Esophagus squamous epithelium (tissue), 5 donors: ENCODE results near the gene CTDP1. TPM values are rescaled to one million over a fixed set of nuclear protein-coding genes. Genes with fewer than 3 reads are reported as not detected.

Experiments used
- DNase-seq: peaks from one replicate; lab custom pipeline; 2025; lab: John Stamatoyannopoulos, UW
- H3K27ac ChIP-seq, 4 donors: fragments of 200-600 bp; sonication (generic); one replicate each; pipeline ENCODE4 v1.5.1; 2016 to 2019; ENCODE audit warnings: mild to moderate bottlenecking in 1 of 4
- H3K27me3 ChIP-seq, 4 donors: fragments of 200-600 bp; sonication (generic); 1 replicate in 3 of 4; 2 replicates in 1 of 4; pipeline versions ENCODE4 v1.5.1 to v1.6.0; 2017 to 2021; ENCODE audit warnings: antibody characterized with exemption in 1 of 4
- H3K36me3 ChIP-seq, 3 donors: fragments of 200-600 bp; sonication (generic); one replicate each; pipeline ENCODE4 v1.5.1; 2016 to 2019
- H3K4me1 ChIP-seq, 3 donors: fragments of 200-600 bp; sonication (generic); one replicate each; pipeline ENCODE4 v1.5.1; 2017 to 2019
- H3K4me3 ChIP-seq, 4 donors: fragments of 200-600 bp; sonication (generic); 1 replicate in 3 of 4; 2 replicates in 1 of 4; pipeline ENCODE4 v1.5.1; 2016 to 2019; ENCODE audit warnings: mild to moderate bottlenecking in 2 of 4, moderate library complexity in 1 of 4
- H3K9me3 ChIP-seq, 3 donors: fragments of 200-600 bp; sonication (generic); one replicate each; pipeline ENCODE4 v1.5.1; 2016 to 2019
- CTCF ChIP-seq, 6 experiments: fragments of 450-650 bp in 4 of 6; fragments of 200-600 bp in 2 of 6; sonication (generic) in 2 of 6; IDR thresholded peaks; one replicate each; pipeline ENCODE4 v1.5.1; 2016 to 2019; ENCODE audit warnings: antibody characterized with exemption in 6 of 6, mild to moderate bottlenecking in 4 of 6, moderate library complexity in 4 of 6
- POLR2A ChIP-seq, 4 donors: fragments of 450-650 bp; IDR thresholded peaks; one replicate each; pipeline ENCODE4 v1.6.1; 2017; ENCODE audit warnings: antibody characterized with exemption in 4 of 4, mild to moderate bottlenecking in 4 of 4, moderate library complexity in 3 of 4
- WGBS, 2 donors: methylation state at CpG; one replicate each; pipeline ENCODE4 v1.1.5; 2018; 5-methylcytosine and 5-hydroxymethylcytosine counted together
- intact Hi-C: fragments of 100-400 bp; cut with DNase I; formaldehyde crosslinking; loops from one replicate; pipeline ENCODE4 v1.15.0; 2022
- total RNA-seq, 4 donors: library from RNA; depleted of rRNA; stranded (reverse); fragments of >200 nt; gene quantifications; one replicate each; pipeline ENCODE4 v1.1.0, GENCODE V29; 2016
- donor health status: DM: yes; HTN: yes; CAD: no.

CTDP1 gene
- total RNA-seq, 4 donors from 2014 or later, result 10.5 to 17.1 (median 15.5) TPM

GRCh38 chr18:79706658-79707057 lies 27.1 kb downstream of the CTDP1 start:
- Histone ChIP-seq H3K9me3 (no peaks in the 10 kb centered on the region), H3K4me3 (no peak overlapping the region), H3K4me1 (no peaks in the 10 kb centered on the region), H3K27me3 (no peaks in the 10 kb centered on the region), H3K36me3 (peaks cover 10 to 85% (median 18%) of the 10 kb centered on the region in 3 donors), H3K27ac (no peak overlapping the region)
- no peak for TF ChIP-seq CTCF (IDR thresholded peaks at IDR 0.05)
- no peak for DNase-seq
- intact Hi-C loops, result no loop called here
- WGBS, 2 donors, result 94 to 97% methylated on average over 13 to 15 of the region's 16 CpGs

GRCh38 chr18:79707239-79707638 lies 27.6 kb downstream of the CTDP1 start:
- no peak for DNase-seq
- Histone ChIP-seq H3K9me3 (no peaks in the 10 kb centered on the region), H3K27ac (no peak overlapping the region), H3K36me3 (peaks cover 10 to 91% (median 18%) of the 10 kb centered on the region in 3 donors), H3K27me3 (no peaks in the 10 kb centered on the region), H3K4me1 (no peaks in the 10 kb centered on the region), H3K4me3 (no peak overlapping the region)
- WGBS, 2 donors, result 89 to 90% methylated on average over 4 to 10 of the region's 19 CpGs
- TF ChIP-seq CTCF (IDR thresholded peaks at IDR 0.05), result no peak
- intact Hi-C loops, result no loop called here

GRCh38 chr18:79707671-79708070 lies 28.1 kb downstream of the CTDP1 start:
- Histone ChIP-seq H3K9me3 (no peaks in the 10 kb centered on the region), H3K27me3 (no peaks in the 10 kb centered on the region), H3K27ac (no peak overlapping the region), H3K36me3 (peaks cover 10 to 93% (median 18%) of the 10 kb centered on the region in 3 donors), H3K4me3 (no peak overlapping the region), H3K4me1 (no peaks in the 10 kb centered on the region)
- WGBS, 2 donors, result 96% methylated on average over 15 of the region's 15 CpGs
- TF ChIP-seq POLR2A (IDR thresholded peaks at IDR 0.05) (no peak), CTCF (IDR thresholded peaks at IDR 0.05) (no peak)
- DNase-seq, result no peak
- intact Hi-C loops, result no loop called here

GRCh38 chr18:79708412-79708811 lies 28.8 kb downstream of the CTDP1 start:
- no peaks in the 10 kb centered on the region for H3K9me3 ChIP-seq
- TF ChIP-seq CTCF (IDR thresholded peaks at IDR 0.05) (no peak), POLR2A (IDR thresholded peaks at IDR 0.05) (no peak)
- intact Hi-C loops, result no loop called here
- no peaks in the 10 kb centered on the region for H3K27me3 ChIP-seq
- no peaks in the 10 kb centered on the region for H3K4me1 ChIP-seq
- H3K4me3 ChIP-seq, result no peak overlapping the region
- no peak for DNase-seq
- 78% methylated on average over 21 of the region's 21 CpGs for WGBS, 2 donors
- H3K27ac ChIP-seq, result no peak overlapping the region
- peaks cover 10 to 96% (median 18%) of the 10 kb centered on the region in 3 donors for H3K36me3 ChIP-seq

GRCh38 chr18:79712206-79712857 lies 32.7 kb downstream of the CTDP1 start:
- no peak for DNase-seq
- H3K36me3 ChIP-seq, result peaks cover 18 to 97% (median 21%) of the 10 kb centered on the region in 3 donors
- intact Hi-C loops, result no loop called here
- TF ChIP-seq CTCF (IDR thresholded peaks at IDR 0.05) (no peak), POLR2A (IDR thresholded peaks at IDR 0.05) (no peak)
- no peak overlapping the region for H3K4me3 ChIP-seq
- H3K27ac ChIP-seq, result no peak overlapping the region
- H3K4me1 ChIP-seq, result no peaks in the 10 kb centered on the region
- H3K27me3 ChIP-seq, result no peaks in the 10 kb centered on the region
- WGBS, 2 donors, result 92 to 93% methylated on average over 14 to 20 of the region's 20 CpGs
- H3K9me3 ChIP-seq, result no peaks in the 10 kb centered on the region
